WTC11 (cell line): ENCODE measurements around the gene MSI2. TPM values are rescaled to one million over a fixed set of nuclear protein-coding genes. Genes with fewer than 3 reads are reported as not detected.

ENCODE experiments used
- ATAC-seq: fragments of 200-7000 bp; cut with Tn5 transposase; 2 replicates; pipeline ENCODE4 v1.10.0; 2021; ENCODE audit warnings: mild to moderate bottlenecking, moderate library complexity
- CTCF ChIA-PET: fragments of 300-600 bp; sonication (Branson Sonifier 250); formaldehyde crosslinking; loops from one replicate; lab custom pipeline; 2021; ENCODE audit warnings: antibody characterized with exemption; lab: Charles Lee
- POLR2A ChIA-PET: fragments of 350-600 bp; sonication (Branson Sonifier 250); formaldehyde crosslinking; loops from one replicate; lab custom pipeline; 2021; ENCODE audit warnings: antibody characterized with exemption; lab: Charles Lee
- DNase-seq: peaks from one replicate; pipeline ENCODE4 v3.0.0; 2021; ENCODE audit warnings: low spot score
- H3K27ac Mint-ChIP-seq: 2 replicates; pipeline ENCODE4 v1.8.0; 2021; ENCODE audit warnings: mixed read lengths
- H3K27me3 Mint-ChIP-seq: 2 replicates; pipeline ENCODE4 v1.8.0; 2021; ENCODE audit warnings: low read depth, mild to moderate bottlenecking, moderate library complexity, mixed read lengths
- H3K36me3 Mint-ChIP-seq: 2 replicates; pipeline ENCODE4 v1.8.0; 2021; ENCODE audit warnings: mixed read lengths
- H3K4me1 Mint-ChIP-seq: 2 replicates; pipeline ENCODE4 v1.8.0; 2022; ENCODE audit warnings: mixed read lengths
- H3K4me3 Mint-ChIP-seq: 2 replicates; pipeline ENCODE4 v1.8.0; 2021; ENCODE audit warnings: mild to moderate bottlenecking, moderate library complexity, mixed read lengths
- H3K9me3 Mint-ChIP-seq: 2 replicates; pipeline ENCODE4 v1.8.0; 2021; ENCODE audit warnings: mixed read lengths
- CREB1 ChIP-seq: sonication (generic); formaldehyde crosslinking; IDR thresholded peaks from 2 replicates; pipeline ENCODE4 v1.8.0; 2023; ENCODE audit warnings: mild to moderate bottlenecking, missing genetic modification reagents
- EMX1 ChIP-seq: fragments of 250-450 bp; sonication (Bioruptor Pico); IDR thresholded peaks from 2 replicates; pipeline ENCODE4 v1.8.0; 2021; ENCODE audit warnings: mild to moderate bottlenecking
- FOXJ3 ChIP-seq: sonication (generic); formaldehyde crosslinking; IDR thresholded peaks from 2 replicates; pipeline ENCODE4 v1.9.0; 2021; ENCODE audit warnings: missing genetic modification reagents, mild to moderate bottlenecking, borderline replicate concordance
- FOXP4 ChIP-seq: sonication (generic); formaldehyde crosslinking; IDR thresholded peaks from 2 replicates; pipeline ENCODE4 v1.8.0; 2022; ENCODE audit warnings: mild to moderate bottlenecking, missing genetic modification reagents
- GRHL2 ChIP-seq: fragments of 250-450 bp; sonication (Bioruptor Pico); IDR thresholded peaks from 2 replicates; pipeline ENCODE4 v1.8.0; 2022; ENCODE audit warnings: mild to moderate bottlenecking, moderate library complexity; ENCODE audit not compliant: insufficient replicate concordance, severe bottlenecking
- GTF2I ChIP-seq: fragments of 250-450 bp; sonication (Bioruptor Pico); conservative IDR thresholded peaks from 2 replicates; pipeline ENCODE4 v1.4.0; 2021; ENCODE audit warnings: mild to moderate bottlenecking
- JUN ChIP-seq: sonication (generic); formaldehyde crosslinking; IDR thresholded peaks from 2 replicates; pipeline ENCODE4 v1.8.0; 2023; ENCODE audit warnings: mild to moderate bottlenecking, missing genetic modification reagents
- MLX ChIP-seq: sonication (generic); formaldehyde crosslinking; IDR thresholded peaks from 2 replicates; pipeline ENCODE4 v1.8.1; 2023; ENCODE audit warnings: mild to moderate bottlenecking, missing genetic modification reagents, moderate library complexity
- NFATC4 ChIP-seq: fragments of 250-450 bp; sonication (Bioruptor Pico); IDR thresholded peaks from 2 replicates; pipeline ENCODE4 v1.9.0; 2021; ENCODE audit warnings: mild to moderate bottlenecking
- NR2C2 ChIP-seq: sonication (generic); formaldehyde crosslinking; IDR thresholded peaks from 2 replicates; pipeline ENCODE4 v1.8.0; 2022; ENCODE audit warnings: mild to moderate bottlenecking, missing genetic modification reagents
- NR3C1 ChIP-seq: sonication (generic); formaldehyde crosslinking; conservative IDR thresholded peaks from 2 replicates; pipeline ENCODE4 v1.8.1; 2023; ENCODE audit warnings: low read depth, mild to moderate bottlenecking, missing genetic modification reagents
- OVOL2 ChIP-seq: fragments of 250-450 bp; sonication (Bioruptor Pico); IDR thresholded peaks from 2 replicates; pipeline ENCODE4 v1.9.0; 2021; ENCODE audit warnings: mild to moderate bottlenecking, borderline replicate concordance
- SP1 ChIP-seq: sonication (generic); formaldehyde crosslinking; conservative IDR thresholded peaks from 2 replicates; pipeline ENCODE4 v1.8.1; 2022; ENCODE audit warnings: missing genetic modification reagents
- TP53 ChIP-seq: sonication (generic); formaldehyde crosslinking; IDR thresholded peaks from 2 replicates; pipeline ENCODE4 v1.8.1; 2023; ENCODE audit warnings: mild to moderate bottlenecking, missing genetic modification reagents
- ZNF138 ChIP-seq: sonication (generic); formaldehyde crosslinking; conservative IDR thresholded peaks from 2 replicates; pipeline ENCODE4 v1.8.1; 2022; ENCODE audit warnings: mild to moderate bottlenecking, moderate library complexity, missing genetic modification reagents
- ZNF219 ChIP-seq: sonication (generic); formaldehyde crosslinking; IDR thresholded peaks from 2 replicates; pipeline ENCODE4 v1.8.0; 2023; ENCODE audit warnings: missing genetic modification reagents, mild to moderate bottlenecking, borderline replicate concordance
- ZNF416 ChIP-seq: fragments of 250-450 bp; sonication (Bioruptor Pico); IDR thresholded peaks from 2 replicates; pipeline ENCODE4 v1.9.0; 2021; ENCODE audit warnings: mild to moderate bottlenecking, inconsistent platforms
- ZNF671 ChIP-seq: fragments of 250-450 bp; sonication (Bioruptor Pico); IDR thresholded peaks from 2 replicates; pipeline ENCODE4 v1.8.0; 2021; ENCODE audit warnings: mild to moderate bottlenecking
- ZSCAN18 ChIP-seq: fragments of 250-450 bp; sonication (Bioruptor Pico); IDR thresholded peaks from 2 replicates; pipeline ENCODE4 v2.1.2; 2022; ENCODE audit warnings: mild to moderate bottlenecking, moderate library complexity
- total RNA-seq: library from RNA; stranded (reverse); gene quantifications from 3 replicates; pipeline ENCODE4 v1.2.3, GENCODE V29; 2021
- TF ChIP-seq, protein P1 (sequence below): sonication (generic); formaldehyde crosslinking; IDR thresholded peaks from 2 replicates; pipeline ENCODE4 v1.8.1; 2023; ENCODE audit warnings: mild to moderate bottlenecking, missing genetic modification reagents
- TF ChIP-seq, protein P2 (sequence below): sonication (generic); formaldehyde crosslinking; IDR thresholded peaks from 2 replicates; pipeline ENCODE4 v1.8.0; 2022; ENCODE audit warnings: mild to moderate bottlenecking, missing genetic modification reagents
- TF ChIP-seq, protein P3 (sequence below): sonication (generic); formaldehyde crosslinking; IDR thresholded peaks from 2 replicates; pipeline ENCODE4 v1.8.1; 2023; ENCODE audit warnings: mild to moderate bottlenecking, missing genetic modification reagents, borderline replicate concordance
- TF ChIP-seq, protein P4 (sequence below): sonication (generic); formaldehyde crosslinking; conservative IDR thresholded peaks from 2 replicates; pipeline ENCODE4 v1.8.1; 2022; ENCODE audit warnings: mild to moderate bottlenecking, missing genetic modification reagents

MSI2 gene
- total RNA-seq, 1 experiment from 2014 or later, result 82.1 TPM

GRCh38 chr17:57482657-57483056, 226.3 kb downstream of the MSI2 start:
- no peak overlapping the region for H3K27ac Mint-ChIP-seq
- ChIA-PET CTCF (no interaction called here), POLR2A (interaction anchor here (0.6 kb wide), 1 partner anchor 11 kb away, joined by 3 read pairs; no protein-coding TSS in a partner anchor)
- H3K4me3 Mint-ChIP-seq, result no peak overlapping the region
- no peak for ATAC-seq
- peaks cover 32% of the 10 kb centered on the region for H3K4me1 Mint-ChIP-seq
- TF ChIP-seq, protein P1, sequence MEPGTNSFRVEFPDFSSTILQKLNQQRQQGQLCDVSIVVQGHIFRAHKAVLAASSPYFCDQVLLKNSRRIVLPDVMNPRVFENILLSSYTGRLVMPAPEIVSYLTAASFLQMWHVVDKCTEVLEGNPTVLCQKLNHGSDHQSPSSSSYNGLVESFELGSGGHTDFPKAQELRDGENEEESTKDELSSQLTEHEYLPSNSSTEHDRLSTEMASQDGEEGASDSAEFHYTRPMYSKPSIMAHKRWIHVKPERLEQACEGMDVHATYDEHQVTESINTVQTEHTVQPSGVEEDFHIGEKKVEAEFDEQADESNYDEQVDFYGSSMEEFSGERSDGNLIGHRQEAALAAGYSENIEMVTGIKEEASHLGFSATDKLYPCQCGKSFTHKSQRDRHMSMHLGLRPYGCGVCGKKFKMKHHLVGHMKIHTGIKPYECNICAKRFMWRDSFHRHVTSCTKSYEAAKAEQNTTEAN (CRISPR knock-in tag), result no peak
- TF ChIP-seq FOXP4 (CRISPR knock-in tag), result no peak
- no peak for TF ChIP-seq NFATC4 (CRISPR knock-in tag)
- TF ChIP-seq SP1 (CRISPR knock-in tag), result no peak
- no peak for TF ChIP-seq MLX (CRISPR knock-in tag)
- no peak for TF ChIP-seq NR3C1
- no peak for TF ChIP-seq ZNF138 (CRISPR knock-in tag)
- TF ChIP-seq GTF2I (CRISPR knock-in tag), result no peak
- TF ChIP-seq ZNF671 (CRISPR knock-in tag), result no peak
- no peak for TF ChIP-seq FOXJ3 (CRISPR knock-in tag)
- TF ChIP-seq, protein P2, sequence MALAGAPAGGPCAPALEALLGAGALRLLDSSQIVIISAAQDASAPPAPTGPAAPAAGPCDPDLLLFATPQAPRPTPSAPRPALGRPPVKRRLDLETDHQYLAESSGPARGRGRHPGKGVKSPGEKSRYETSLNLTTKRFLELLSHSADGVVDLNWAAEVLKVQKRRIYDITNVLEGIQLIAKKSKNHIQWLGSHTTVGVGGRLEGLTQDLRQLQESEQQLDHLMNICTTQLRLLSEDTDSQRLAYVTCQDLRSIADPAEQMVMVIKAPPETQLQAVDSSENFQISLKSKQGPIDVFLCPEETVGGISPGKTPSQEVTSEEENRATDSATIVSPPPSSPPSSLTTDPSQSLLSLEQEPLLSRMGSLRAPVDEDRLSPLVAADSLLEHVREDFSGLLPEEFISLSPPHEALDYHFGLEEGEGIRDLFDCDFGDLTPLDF, result no peak
- no peak for TF ChIP-seq GRHL2 (CRISPR knock-in tag)
- TF ChIP-seq, protein P3, sequence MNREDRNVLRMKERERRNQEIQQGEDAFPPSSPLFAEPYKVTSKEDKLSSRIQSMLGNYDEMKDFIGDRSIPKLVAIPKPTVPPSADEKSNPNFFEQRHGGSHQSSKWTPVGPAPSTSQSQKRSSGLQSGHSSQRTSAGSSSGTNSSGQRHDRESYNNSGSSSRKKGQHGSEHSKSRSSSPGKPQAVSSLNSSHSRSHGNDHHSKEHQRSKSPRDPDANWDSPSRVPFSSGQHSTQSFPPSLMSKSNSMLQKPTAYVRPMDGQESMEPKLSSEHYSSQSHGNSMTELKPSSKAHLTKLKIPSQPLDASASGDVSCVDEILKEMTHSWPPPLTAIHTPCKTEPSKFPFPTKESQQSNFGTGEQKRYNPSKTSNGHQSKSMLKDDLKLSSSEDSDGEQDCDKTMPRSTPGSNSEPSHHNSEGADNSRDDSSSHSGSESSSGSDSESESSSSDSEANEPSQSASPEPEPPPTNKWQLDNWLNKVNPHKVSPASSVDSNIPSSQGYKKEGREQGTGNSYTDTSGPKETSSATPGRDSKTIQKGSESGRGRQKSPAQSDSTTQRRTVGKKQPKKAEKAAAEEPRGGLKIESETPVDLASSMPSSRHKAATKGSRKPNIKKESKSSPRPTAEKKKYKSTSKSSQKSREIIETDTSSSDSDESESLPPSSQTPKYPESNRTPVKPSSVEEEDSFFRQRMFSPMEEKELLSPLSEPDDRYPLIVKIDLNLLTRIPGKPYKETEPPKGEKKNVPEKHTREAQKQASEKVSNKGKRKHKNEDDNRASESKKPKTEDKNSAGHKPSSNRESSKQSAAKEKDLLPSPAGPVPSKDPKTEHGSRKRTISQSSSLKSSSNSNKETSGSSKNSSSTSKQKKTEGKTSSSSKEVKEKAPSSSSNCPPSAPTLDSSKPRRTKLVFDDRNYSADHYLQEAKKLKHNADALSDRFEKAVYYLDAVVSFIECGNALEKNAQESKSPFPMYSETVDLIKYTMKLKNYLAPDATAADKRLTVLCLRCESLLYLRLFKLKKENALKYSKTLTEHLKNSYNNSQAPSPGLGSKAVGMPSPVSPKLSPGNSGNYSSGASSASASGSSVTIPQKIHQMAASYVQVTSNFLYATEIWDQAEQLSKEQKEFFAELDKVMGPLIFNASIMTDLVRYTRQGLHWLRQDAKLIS (CRISPR knock-in tag), result no peak
- TF ChIP-seq TP53 (CRISPR knock-in tag), result no peak
- TF ChIP-seq ZNF219 (CRISPR knock-in tag), result no peak
- no peak for TF ChIP-seq ZNF416
- no peaks in the 10 kb centered on the region for H3K9me3 Mint-ChIP-seq
- H3K27me3 Mint-ChIP-seq, result no peaks in the 10 kb centered on the region
- H3K36me3 Mint-ChIP-seq, result no peaks in the 10 kb centered on the region
- DNase-seq, result no peak

- no peaks in the 10 kb centered on the region; the same call in 1 of the 2 replicates for H3K27me3 Mint-ChIP-seq
- no peak overlapping the region for H3K4me3 Mint-ChIP-seq
- DNase-seq (no peak), ATAC-seq (no peak)
- H3K27ac Mint-ChIP-seq, result no peak overlapping the region
- no peaks in the 10 kb centered on the region for H3K36me3 Mint-ChIP-seq
- ChIA-PET POLR2A (no interaction called here), CTCF (interaction anchor here (0.6 kb wide), 1 partner anchor 241 kb away, joined by 5 read pairs; no protein-coding TSS in a partner anchor)
- peaks cover 35% of the 10 kb centered on the region for H3K4me1 Mint-ChIP-seq
- H3K9me3 Mint-ChIP-seq, result no peaks in the 10 kb centered on the region
- TF ChIP-seq, protein P4, sequence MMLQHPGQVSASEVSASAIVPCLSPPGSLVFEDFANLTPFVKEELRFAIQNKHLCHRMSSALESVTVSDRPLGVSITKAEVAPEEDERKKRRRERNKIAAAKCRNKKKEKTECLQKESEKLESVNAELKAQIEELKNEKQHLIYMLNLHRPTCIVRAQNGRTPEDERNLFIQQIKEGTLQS (CRISPR knock-in tag), result no peak
- no peak for TF ChIP-seq JUN (CRISPR knock-in tag)
- TF ChIP-seq GRHL2 (CRISPR knock-in tag), result no peak
- no peak for TF ChIP-seq FOXP4 (CRISPR knock-in tag)
- no peak for TF ChIP-seq TP53 (CRISPR knock-in tag)
- no peak for TF ChIP-seq OVOL2 (CRISPR knock-in tag)
- TF ChIP-seq EMX1, result no peak
- TF ChIP-seq CREB1 (CRISPR knock-in tag), result no peak
- no peak for TF ChIP-seq NR3C1
- no peak for TF ChIP-seq ZSCAN18 (CRISPR knock-in tag)
- TF ChIP-seq NR2C2 (CRISPR knock-in tag), result no peak
Measured at GRCh38 chr17:57484081-57484666, 227.9 kb downstream of the MSI2 start.
